HG03432 (cell line): ENCODE results near the gene PPP2R1B.
"Not testable (repeated sequence)": the region's sequence is repeated elsewhere in the genome, so short reads cannot be mapped to it uniquely, and the experiment has no call there.

Experiments
- ATAC-seq: cut with Tn5 transposase; IDR thresholded peaks from one replicate; pipeline ENCODE4 v1.9.1; 2021; ENCODE audit warnings: mild to moderate bottlenecking, moderate library complexity; ENCODE audit not compliant: unreplicated experiment

Gene PPP2R1B

GRCh38 chr11:111784311-111784710, 18.1 kb upstream of the PPP2R1B start:
- ATAC-seq, result not testable (repeated sequence)

- no peak for ATAC-seq
Observed at GRCh38 chr11:111782109-111782741, 16.0 kb upstream of the PPP2R1B start.

- ATAC-seq, result no peak
Observed at GRCh38 chr11:111779118-111779517, 12.9 kb upstream of the PPP2R1B start.

- no peak for ATAC-seq
Observed at GRCh38 chr11:111778047-111778558, 11.9 kb upstream of the PPP2R1B start.

- ATAC-seq, result peak; percentile 63
Observed at GRCh38 chr11:111777094-111778046, 11.2 kb upstream of the PPP2R1B start.

- peak; percentile 98 for ATAC-seq
Observed at GRCh38 chr11:111776398-111777093, 10.4 kb upstream of the PPP2R1B start.

GRCh38 chr11:111774955-111775710, 8.9 kb upstream of the PPP2R1B start:
- ATAC-seq, result no peak

GRCh38 chr11:111772535-111772934, 6.3 kb upstream of the PPP2R1B start:
- no peak for ATAC-seq

- not testable (repeated sequence) for ATAC-seq
Observed at GRCh38 chr11:111771205-111771604, 5.0 kb upstream of the PPP2R1B start.

GRCh38 chr11:111770581-111771134, 4.5 kb upstream of the PPP2R1B start:
- ATAC-seq, result no peak

GRCh38 chr11:111766834-111767142, 599 bp upstream of the PPP2R1B start:
- ATAC-seq, result peak; percentile 9

- ATAC-seq, result peak; percentile 52
Observed at GRCh38 chr11:111765320-111765983, 737 bp downstream of the PPP2R1B start.

- no peak for ATAC-seq
Observed at GRCh38 chr11:111764621-111765020, 1.6 kb downstream of the PPP2R1B start.

- no peak for ATAC-seq
Observed at GRCh38 chr11:111762981-111763643, 3.1 kb downstream of the PPP2R1B start.

GRCh38 chr11:111762526-111762925, 3.7 kb downstream of the PPP2R1B start:
- ATAC-seq, result no peak

GRCh38 chr11:111761036-111761435, 5.2 kb downstream of the PPP2R1B start:
- ATAC-seq, result no peak

GRCh38 chr11:111759778-111760407, 6.3 kb downstream of the PPP2R1B start:
- no peak for ATAC-seq

- ATAC-seq, result no peak
Observed at GRCh38 chr11:111759376-111759775, 6.8 kb downstream of the PPP2R1B start.

- no peak for ATAC-seq
Observed at GRCh38 chr11:111756097-111756496, 10.1 kb downstream of the PPP2R1B start.
